GM12873 (cell line): ENCODE results near the gene NFATC3.

Experiments
- CTCF ChIP-seq: IDR thresholded peaks from 2 replicates; pipeline ENCODE4 v1.5.1; 2012; ENCODE audit warnings: low read depth, mild to moderate bottlenecking, moderate library complexity, low read length, control low read depth; ENCODE audit not compliant: insufficient read depth; ENCODE audit errors: missing control alignments

NFATC3 gene

DNA sequence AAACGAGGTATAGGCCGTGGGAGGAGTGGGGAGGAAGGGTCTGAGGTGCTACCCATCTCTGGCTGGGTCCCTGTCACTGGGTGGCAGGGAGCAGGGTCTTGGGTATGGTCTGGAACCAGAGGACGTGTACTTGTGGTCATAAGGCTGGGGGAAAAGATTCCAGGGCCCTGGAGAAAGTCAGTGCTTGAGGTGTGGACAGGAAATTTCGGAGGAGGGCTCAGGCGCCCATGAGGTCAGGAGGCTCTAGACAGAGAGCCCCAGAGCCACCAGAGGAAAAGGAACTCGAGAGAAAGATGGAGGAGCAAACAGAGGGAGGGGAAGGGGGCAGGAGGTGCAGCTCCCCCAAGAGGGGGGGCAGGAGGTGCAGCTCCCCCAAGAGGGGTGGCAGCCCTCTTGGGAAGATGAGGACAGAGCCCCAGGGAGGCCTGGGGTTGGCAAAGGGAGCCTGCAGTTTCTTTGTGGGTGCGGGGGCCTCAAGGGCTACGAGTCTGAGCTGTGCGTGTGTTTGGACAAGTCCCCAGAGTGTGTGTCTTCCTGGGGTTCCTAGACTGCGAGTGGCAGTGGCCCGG is 178.5 kb downstream of the NFATC3 start:
- TF ChIP-seq CTCF = no peak

- peak; percentile 81 for TF ChIP-seq CTCF
These were observed 179.2 kb downstream of the NFATC3 start, which contains the start of gene SLC7A6 for GRCh38 chr16:68264128-68265077. TSS of gene SLC7A6 (plus strand) at chr16:68264526. CDS start at chr16:68274727, 10,201 bp downstream.

DNA sequence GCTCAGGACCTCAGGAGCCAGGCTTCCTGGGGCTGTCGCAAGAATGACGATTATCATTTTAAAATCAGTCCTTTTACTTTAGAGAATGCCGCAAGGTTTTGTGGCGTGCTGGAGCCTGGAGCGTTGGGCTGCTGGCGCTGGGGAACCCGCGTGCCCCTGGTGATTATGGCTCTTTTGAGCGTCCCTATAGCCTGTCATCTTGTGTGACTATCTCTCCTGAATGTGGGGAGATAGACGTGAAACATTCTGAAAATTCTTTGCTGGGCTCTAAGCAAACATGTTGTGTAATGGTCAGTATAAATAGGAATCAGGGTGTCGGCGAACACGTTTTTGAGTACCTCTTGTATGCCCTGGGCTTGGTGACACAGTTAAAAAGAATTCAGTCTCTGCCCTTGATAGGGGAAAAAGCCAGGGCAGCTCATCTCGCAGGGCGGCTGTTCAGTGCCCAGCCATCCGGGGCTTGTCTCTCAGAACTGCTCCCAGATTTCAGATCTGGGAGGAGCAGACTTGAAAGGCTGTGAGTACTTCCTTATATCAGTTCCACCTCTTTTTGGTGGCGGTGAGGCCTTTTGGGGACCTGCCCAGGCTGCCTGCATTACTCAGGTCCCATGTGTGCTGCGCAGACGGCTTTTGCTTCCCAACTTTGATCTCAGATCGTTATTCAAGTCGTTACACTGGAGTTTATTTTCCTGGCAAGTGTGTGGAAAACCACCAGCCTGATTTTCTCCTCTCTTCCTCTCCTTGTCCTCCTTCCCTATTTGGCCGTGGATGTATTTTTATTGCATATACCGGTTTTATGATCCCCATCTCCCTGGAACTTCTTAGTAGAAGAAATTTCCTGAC is 180.1 kb downstream of the NFATC3 start:
- TF ChIP-seq CTCF = no peak

GRCh38 chr16:68267612-68268405 is 182.6 kb downstream of the NFATC3 start:
- no peak for TF ChIP-seq CTCF

DNA sequence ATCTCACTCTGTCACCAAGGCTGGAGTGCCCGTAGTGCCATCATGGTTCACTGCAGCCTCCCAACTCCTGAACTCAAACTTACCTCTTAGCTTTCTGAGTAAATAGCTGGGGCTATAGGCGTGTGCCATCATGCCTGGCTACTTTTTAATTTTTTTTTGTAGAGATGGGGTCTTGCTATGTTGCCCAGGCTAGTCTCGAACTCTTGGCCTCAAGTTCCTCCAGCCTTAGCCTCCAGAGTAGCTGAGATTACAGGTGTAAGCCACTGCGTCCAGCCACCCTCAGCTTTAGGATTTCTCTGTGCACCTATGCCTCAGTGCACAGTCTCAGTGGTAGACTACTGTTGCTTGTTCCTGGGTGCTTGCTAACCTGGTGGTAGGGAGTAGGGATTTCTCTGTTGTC is 184.6 kb downstream of the NFATC3 start:
- no peak for TF ChIP-seq CTCF

DNA sequence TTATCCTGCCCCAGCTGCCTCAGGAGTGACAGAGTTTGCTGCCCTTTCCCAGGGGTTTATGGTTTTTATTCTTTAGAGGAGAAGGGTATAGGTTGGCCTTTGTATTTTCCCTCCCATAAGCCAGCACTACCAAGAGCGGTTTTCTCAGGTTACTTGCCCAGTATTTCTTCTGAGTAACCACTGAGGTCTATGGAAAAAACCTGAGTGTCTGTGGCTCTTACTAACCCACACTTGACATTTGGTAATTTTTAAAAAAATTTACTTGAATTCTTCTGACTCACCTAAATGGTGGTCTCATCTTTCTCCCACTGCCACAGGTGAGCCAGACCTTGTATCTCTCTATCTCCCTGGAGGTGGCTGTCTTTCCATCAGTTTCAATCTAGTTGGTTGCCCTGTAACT is 185.2 kb downstream of the NFATC3 start:
- TF ChIP-seq CTCF = no peak
